Measurements from ENCODE around the gene KLHL18. TPM values are rescaled to one million over a fixed set of nuclear protein-coding genes. Genes with fewer than 3 reads are reported as not detected.
"Not testable (repeated sequence)": the region's sequence is repeated elsewhere in the genome, so short reads cannot be mapped to it uniquely, and the experiment has no call there.

Gene KLHL18
- total RNA-seq, 1 donor from 2014 or later: 47.4 TPM

GRCh38 chr3:47251689-47252088, 31.1 kb upstream of the KLHL18 start:
- H3K27ac Mint-ChIP-seq (ENCODE audit: unreplicated experiment): no peak overlapping the region
- no peaks in the 10 kb centered on the region for H3K36me3 Mint-ChIP-seq (ENCODE audit: unreplicated experiment)
- H3K9me3 Mint-ChIP-seq (ENCODE audit: unreplicated experiment): peaks cover 1% of the 10 kb centered on the region
- H3K4me3 Mint-ChIP-seq (ENCODE audit: unreplicated experiment): no peak overlapping the region
- TF ChIP-seq, protein P1, sequence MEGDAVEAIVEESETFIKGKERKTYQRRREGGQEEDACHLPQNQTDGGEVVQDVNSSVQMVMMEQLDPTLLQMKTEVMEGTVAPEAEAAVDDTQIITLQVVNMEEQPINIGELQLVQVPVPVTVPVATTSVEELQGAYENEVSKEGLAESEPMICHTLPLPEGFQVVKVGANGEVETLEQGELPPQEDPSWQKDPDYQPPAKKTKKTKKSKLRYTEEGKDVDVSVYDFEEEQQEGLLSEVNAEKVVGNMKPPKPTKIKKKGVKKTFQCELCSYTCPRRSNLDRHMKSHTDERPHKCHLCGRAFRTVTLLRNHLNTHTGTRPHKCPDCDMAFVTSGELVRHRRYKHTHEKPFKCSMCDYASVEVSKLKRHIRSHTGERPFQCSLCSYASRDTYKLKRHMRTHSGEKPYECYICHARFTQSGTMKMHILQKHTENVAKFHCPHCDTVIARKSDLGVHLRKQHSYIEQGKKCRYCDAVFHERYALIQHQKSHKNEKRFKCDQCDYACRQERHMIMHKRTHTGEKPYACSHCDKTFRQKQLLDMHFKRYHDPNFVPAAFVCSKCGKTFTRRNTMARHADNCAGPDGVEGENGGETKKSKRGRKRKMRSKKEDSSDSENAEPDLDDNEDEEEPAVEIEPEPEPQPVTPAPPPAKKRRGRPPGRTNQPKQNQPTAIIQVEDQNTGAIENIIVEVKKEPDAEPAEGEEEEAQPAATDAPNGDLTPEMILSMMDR (IDR thresholded peaks at IDR 0.05; ENCODE audit: partially characterized antibody, unreplicated experiment): no peak
- no peaks in the 10 kb centered on the region for H3K4me1 Mint-ChIP-seq (ENCODE audit: low read depth, unreplicated experiment)
- no peaks in the 10 kb centered on the region for H3K27me3 Mint-ChIP-seq (ENCODE audit: unreplicated experiment)
- DNase-seq: no peak

DNA sequence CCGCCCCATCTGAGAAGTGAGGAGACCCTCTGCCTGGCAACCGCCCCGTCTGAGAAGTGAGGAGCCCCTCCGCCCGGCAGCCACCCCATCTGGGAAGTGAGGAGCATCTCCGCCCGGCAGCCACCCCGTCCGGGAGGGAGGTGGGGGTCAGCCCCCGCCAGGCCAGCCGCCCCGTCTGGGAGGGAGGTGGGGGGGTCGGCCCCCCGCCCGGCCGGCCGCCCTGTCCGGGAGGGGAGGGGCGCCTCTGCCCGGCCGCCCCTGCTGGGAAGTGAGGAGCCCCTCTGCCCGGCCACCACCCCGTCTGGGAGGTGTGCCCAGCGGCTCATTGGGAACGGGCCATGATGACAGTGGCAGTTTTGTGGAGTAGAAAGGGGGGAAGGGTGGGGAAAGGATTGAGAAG, 26.4 kb upstream of the KLHL18 start:
- not testable (repeated sequence) for H3K9me3 Mint-ChIP-seq (ENCODE audit: unreplicated experiment); H3K36me3 Mint-ChIP-seq (ENCODE audit: unreplicated experiment); H3K4me3 Mint-ChIP-seq (ENCODE audit: unreplicated experiment); H3K4me1 Mint-ChIP-seq (ENCODE audit: low read depth, unreplicated experiment); H3K27me3 Mint-ChIP-seq (ENCODE audit: unreplicated experiment); DNase-seq; H3K27ac Mint-ChIP-seq (ENCODE audit: unreplicated experiment)

GRCh38 chr3:47259114-47259513, 23.6 kb upstream of the KLHL18 start:
- H3K27me3 Mint-ChIP-seq (ENCODE audit: unreplicated experiment): peaks cover 2% of the 10 kb centered on the region
- H3K27ac Mint-ChIP-seq (ENCODE audit: unreplicated experiment): no peak overlapping the region
- TF ChIP-seq, protein P1 (IDR thresholded peaks at IDR 0.05; ENCODE audit: partially characterized antibody, unreplicated experiment): no peak
- no peak for DNase-seq
- peaks cover 14% of the 10 kb centered on the region for H3K4me1 Mint-ChIP-seq (ENCODE audit: low read depth, unreplicated experiment)
- H3K36me3 Mint-ChIP-seq (ENCODE audit: unreplicated experiment): peaks cover 4% of the 10 kb centered on the region
- peaks cover 5% of the 10 kb centered on the region for H3K9me3 Mint-ChIP-seq (ENCODE audit: unreplicated experiment)
- H3K4me3 Mint-ChIP-seq (ENCODE audit: unreplicated experiment): no peak overlapping the region

DNA sequence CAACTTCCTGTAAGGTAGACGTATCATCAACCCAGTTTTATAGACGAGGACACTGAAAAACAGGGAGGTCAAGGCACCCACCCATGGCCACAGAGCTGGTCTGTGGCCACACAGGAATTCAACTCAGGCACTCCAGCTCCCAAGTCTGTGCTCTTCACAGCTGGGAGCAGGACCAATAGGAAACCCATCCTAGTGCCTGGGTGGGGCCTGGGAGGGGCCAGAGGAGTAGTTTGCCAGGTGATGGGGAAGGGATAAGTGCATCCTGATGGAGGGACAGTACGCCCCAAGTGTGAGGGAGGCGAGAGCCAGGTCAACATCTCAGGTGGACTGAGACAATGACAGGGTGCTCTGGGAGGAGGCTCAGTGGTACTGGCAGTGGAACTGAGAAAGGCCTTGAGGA, 22.1 kb upstream of the KLHL18 start:
- H3K27me3 Mint-ChIP-seq (ENCODE audit: unreplicated experiment): peaks cover 2% of the 10 kb centered on the region
- TF ChIP-seq, protein P1 (IDR thresholded peaks at IDR 0.05; ENCODE audit: partially characterized antibody, unreplicated experiment): no peak
- peaks cover 4% of the 10 kb centered on the region for H3K36me3 Mint-ChIP-seq (ENCODE audit: unreplicated experiment)
- no peak for DNase-seq
- peak overlapping the region; percentile 25 for H3K4me3 Mint-ChIP-seq (ENCODE audit: unreplicated experiment)
- H3K27ac Mint-ChIP-seq (ENCODE audit: unreplicated experiment): no peak overlapping the region
- peaks cover 14% of the 10 kb centered on the region for H3K4me1 Mint-ChIP-seq (ENCODE audit: low read depth, unreplicated experiment)
- peaks cover 5% of the 10 kb centered on the region for H3K9me3 Mint-ChIP-seq (ENCODE audit: unreplicated experiment)

DNA sequence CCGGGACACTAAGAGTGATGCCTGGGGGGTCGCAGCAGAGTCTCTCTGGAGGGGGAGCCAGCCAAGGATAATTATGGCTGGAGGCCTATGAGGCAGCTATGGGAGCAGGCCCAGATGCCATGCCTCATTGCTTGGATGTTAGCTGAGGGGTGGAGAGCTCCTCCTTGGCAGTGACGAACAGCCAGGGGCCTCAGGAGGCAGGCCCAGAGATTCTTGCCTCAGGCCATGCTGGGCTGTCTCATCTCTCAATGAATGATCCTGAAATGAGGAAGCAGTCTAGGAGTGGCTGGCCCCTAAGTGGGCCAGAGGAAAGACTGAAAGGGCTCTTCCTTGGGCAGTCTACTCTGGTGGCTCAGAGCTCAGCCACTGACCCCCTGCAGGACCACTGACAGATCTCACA, 21.4 kb upstream of the KLHL18 start:
- Mint-ChIP-seq H3K9me3 (ENCODE audit: unreplicated experiment) (peaks cover 5% of the 10 kb centered on the region), H3K4me1 (ENCODE audit: low read depth, unreplicated experiment) (peaks cover 14% of the 10 kb centered on the region), H3K36me3 (ENCODE audit: unreplicated experiment) (peaks cover 4% of the 10 kb centered on the region), H3K27me3 (ENCODE audit: unreplicated experiment) (peaks cover 2% of the 10 kb centered on the region), H3K4me3 (ENCODE audit: unreplicated experiment) (no peak overlapping the region), H3K27ac (ENCODE audit: unreplicated experiment) (no peak overlapping the region)
- no peak for DNase-seq
- TF ChIP-seq, protein P1 (IDR thresholded peaks at IDR 0.05; ENCODE audit: partially characterized antibody, unreplicated experiment): no peak

DNA sequence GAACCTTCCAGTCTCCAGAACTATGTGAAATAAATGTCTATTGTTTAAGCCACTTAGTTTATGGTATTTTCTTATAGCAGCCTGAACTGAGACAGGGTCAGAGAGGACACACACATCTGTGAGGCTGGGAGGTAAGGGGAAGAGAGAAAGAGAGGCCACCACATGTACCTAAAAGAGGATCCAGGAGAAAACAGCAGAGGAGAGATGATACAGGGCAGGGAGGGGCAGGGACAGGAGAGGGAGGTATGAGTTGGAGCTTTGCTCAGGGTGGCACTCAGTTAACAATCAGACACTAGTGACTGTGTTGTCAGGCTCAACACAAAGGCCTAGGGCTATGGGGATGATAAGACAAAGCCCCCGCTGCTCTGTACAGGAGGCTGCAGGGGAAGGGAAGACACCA, 17.7 kb upstream of the KLHL18 start:
- H3K27me3 Mint-ChIP-seq (ENCODE audit: unreplicated experiment): no peaks in the 10 kb centered on the region
- TF ChIP-seq, protein P1 (IDR thresholded peaks at IDR 0.05; ENCODE audit: partially characterized antibody, unreplicated experiment): no peak
- no peak for DNase-seq
- peaks cover 9% of the 10 kb centered on the region for H3K4me1 Mint-ChIP-seq (ENCODE audit: low read depth, unreplicated experiment)
- no peak overlapping the region for H3K4me3 Mint-ChIP-seq (ENCODE audit: unreplicated experiment)
- peaks cover 5% of the 10 kb centered on the region for H3K9me3 Mint-ChIP-seq (ENCODE audit: unreplicated experiment)
- H3K36me3 Mint-ChIP-seq (ENCODE audit: unreplicated experiment): no peaks in the 10 kb centered on the region
- H3K27ac Mint-ChIP-seq (ENCODE audit: unreplicated experiment): no peak overlapping the region

Measured in glutamatergic neuron (in vitro differentiated cells).